Right lobe of liver (tissue), 4 donors: ENCODE data around the gene RYR3.

Experiments
- POLR2A ChIP-seq: fragments of 450-650 bp; IDR thresholded peaks from one replicate; pipeline ENCODE4 v1.6.1; 2017; ENCODE audit warnings: antibody characterized with exemption, mild to moderate bottlenecking
- TF ChIP-seq, protein P1 (sequence below), 4 donors: fragments of 200-600 bp in 3 of 4; fragments of 450-650 bp in 1 of 4; IDR thresholded peaks; one replicate each; pipeline versions ENCODE4 v1.5.1 to v1.8.0; 2016 to 2022; ENCODE audit warnings: antibody characterized with exemption in 4 of 4, mild to moderate bottlenecking in 2 of 4
- donor health status: DM: no; HTN: no; CAD: no.
- donor health status: DM: no; HTN: no; CAD: no.
- donor health status: DM: no; HTN: yes; CAD: no.

DNA sequence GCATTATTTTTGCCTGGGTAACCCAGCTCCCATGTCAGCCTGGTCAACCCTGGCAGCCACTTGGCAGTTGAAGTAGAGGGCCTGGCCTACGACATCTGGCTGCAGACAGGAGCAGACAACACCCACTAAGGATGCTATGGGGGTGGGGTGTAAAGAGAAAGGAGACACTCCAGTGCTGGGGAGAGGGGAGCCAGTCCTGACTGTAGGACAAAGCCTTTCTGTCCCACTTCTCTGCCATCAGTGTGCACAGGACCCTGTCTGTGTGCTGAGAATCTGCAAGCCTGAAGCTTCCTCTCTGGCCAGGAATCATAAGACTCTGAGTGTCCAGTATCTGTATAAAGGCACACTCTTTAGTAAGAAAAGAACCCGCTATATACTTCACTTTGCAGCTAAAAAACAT is 561.2 kb downstream of the RYR3 start:
- no peak for TF ChIP-seq POLR2A
- TF ChIP-seq, protein P1, sequence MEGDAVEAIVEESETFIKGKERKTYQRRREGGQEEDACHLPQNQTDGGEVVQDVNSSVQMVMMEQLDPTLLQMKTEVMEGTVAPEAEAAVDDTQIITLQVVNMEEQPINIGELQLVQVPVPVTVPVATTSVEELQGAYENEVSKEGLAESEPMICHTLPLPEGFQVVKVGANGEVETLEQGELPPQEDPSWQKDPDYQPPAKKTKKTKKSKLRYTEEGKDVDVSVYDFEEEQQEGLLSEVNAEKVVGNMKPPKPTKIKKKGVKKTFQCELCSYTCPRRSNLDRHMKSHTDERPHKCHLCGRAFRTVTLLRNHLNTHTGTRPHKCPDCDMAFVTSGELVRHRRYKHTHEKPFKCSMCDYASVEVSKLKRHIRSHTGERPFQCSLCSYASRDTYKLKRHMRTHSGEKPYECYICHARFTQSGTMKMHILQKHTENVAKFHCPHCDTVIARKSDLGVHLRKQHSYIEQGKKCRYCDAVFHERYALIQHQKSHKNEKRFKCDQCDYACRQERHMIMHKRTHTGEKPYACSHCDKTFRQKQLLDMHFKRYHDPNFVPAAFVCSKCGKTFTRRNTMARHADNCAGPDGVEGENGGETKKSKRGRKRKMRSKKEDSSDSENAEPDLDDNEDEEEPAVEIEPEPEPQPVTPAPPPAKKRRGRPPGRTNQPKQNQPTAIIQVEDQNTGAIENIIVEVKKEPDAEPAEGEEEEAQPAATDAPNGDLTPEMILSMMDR (IDR thresholded peaks at IDR 0.05) = no peak
